ENCODE measurements around the gene SCN4B. TPM values are rescaled to one million over a fixed set of nuclear protein-coding genes. Genes with fewer than 3 reads are reported as not detected.

The SCN4B gene
- total RNA-seq, 1 experiment from 2014 or later, result not detected

DNA sequence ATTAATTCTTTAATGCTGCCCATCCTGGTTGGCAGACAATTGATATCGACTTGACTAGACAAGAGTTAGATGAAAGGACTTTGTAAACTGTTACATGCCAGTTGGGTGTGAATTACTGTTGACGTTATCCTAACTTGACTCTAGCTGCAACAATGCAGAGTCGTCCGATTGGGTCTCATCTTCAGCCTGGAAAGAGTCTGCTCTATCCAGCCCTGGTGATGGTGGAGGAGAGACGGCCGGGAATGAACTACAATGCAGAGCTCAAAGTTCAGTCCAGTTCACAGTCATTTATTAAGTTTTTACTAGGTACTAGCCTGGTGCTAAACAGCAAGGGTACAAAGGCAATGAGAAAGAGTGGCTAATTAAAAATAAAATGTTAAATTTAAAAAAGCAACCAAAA is 60.9 kb downstream of the SCN4B start:
- no peak for TF ChIP-seq EZH2 (IDR thresholded peaks at IDR 0.05; ENCODE audit: low read depth)
- TF ChIP-seq, protein P1, sequence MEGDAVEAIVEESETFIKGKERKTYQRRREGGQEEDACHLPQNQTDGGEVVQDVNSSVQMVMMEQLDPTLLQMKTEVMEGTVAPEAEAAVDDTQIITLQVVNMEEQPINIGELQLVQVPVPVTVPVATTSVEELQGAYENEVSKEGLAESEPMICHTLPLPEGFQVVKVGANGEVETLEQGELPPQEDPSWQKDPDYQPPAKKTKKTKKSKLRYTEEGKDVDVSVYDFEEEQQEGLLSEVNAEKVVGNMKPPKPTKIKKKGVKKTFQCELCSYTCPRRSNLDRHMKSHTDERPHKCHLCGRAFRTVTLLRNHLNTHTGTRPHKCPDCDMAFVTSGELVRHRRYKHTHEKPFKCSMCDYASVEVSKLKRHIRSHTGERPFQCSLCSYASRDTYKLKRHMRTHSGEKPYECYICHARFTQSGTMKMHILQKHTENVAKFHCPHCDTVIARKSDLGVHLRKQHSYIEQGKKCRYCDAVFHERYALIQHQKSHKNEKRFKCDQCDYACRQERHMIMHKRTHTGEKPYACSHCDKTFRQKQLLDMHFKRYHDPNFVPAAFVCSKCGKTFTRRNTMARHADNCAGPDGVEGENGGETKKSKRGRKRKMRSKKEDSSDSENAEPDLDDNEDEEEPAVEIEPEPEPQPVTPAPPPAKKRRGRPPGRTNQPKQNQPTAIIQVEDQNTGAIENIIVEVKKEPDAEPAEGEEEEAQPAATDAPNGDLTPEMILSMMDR (conservative IDR thresholded peaks at IDR 0.05), result no peak
- H3K4me3 ChIP-seq, result no peak overlapping the region
- BruUV-seq (replicated peaks), result no TSS peak
- H3K79me2 ChIP-seq (ENCODE audit: low read depth), result no peaks in the 10 kb centered on the region
- peaks cover 30% of the 10 kb centered on the region for H3K9me3 ChIP-seq (ENCODE audit: insufficient read depth, low read depth)
- no peak for DNase-seq
- H2AFZ ChIP-seq, result no peak overlapping the region
- ChIA-PET CTCF (interaction anchor here (0.5 kb wide), 1 partner anchor 557 kb away, joined by 3 read pairs; no protein-coding TSS in a partner anchor), POLR2A (ENCODE audit: unreplicated experiment) (no interaction called here)
- H3K4me1 ChIP-seq (replicated peaks; ENCODE audit: insufficient read depth), result peaks cover 15% of the 10 kb centered on the region
- H3K27ac ChIP-seq, result no peak overlapping the region
- intact Hi-C loops (cut with micrococcal nuclease; ENCODE audit: unreplicated experiment), result no loop called here
- no peaks in the 10 kb centered on the region for H3K36me3 ChIP-seq (ENCODE audit: low read depth)
- H3K4me2 ChIP-seq, result no peak overlapping the region
- no peaks in the 10 kb centered on the region for H3K9me2 ChIP-seq (ENCODE audit: insufficient read depth)
- no peaks in the 10 kb centered on the region for H3F3A ChIP-seq (ENCODE audit: insufficient read depth, low read depth)
- no peaks in the 10 kb centered on the region for H4K20me1 ChIP-seq (ENCODE audit: insufficient read depth)
- no peaks in the 10 kb centered on the region for H3K27me3 ChIP-seq (ENCODE audit: insufficient read depth, low read depth)

DNA sequence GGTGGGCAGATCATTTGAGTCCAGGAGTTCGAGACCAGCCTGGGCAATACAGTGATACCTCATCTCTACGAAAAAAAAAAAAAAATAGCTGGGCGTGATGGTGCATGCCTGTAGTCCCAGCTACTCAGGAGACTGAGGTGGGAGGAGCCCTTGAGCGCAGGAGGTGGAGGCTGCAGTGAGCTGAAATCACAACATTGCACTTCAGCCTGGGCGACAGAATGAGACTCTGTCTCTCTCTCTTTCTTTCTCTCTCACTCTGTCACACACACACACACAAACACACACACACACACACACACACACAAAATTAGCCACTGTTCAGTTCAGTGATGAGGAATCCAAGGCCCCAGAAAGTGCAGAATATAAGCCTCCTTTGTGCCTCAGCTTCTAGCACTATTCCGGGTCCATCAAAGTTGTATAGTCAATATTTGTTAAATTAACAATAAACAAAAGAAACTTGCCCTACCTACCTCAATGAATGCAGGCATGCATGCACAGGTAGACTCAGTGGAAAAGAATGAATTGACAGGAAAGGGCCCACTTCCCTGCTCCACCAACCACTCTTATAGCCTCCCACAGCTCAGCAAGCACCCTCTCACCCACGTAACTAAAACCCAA is 62.0 kb downstream of the SCN4B start:
- BruUV-seq (replicated peaks), result no TSS peak
- intact Hi-C loops (cut with micrococcal nuclease; ENCODE audit: unreplicated experiment), result no loop called here
- no peaks in the 10 kb centered on the region for H3K9me2 ChIP-seq (ENCODE audit: insufficient read depth)
- H3K79me2 ChIP-seq (ENCODE audit: low read depth), result no peaks in the 10 kb centered on the region
- H3K27ac ChIP-seq, result no peak overlapping the region
- H3K4me3 ChIP-seq, result no peak overlapping the region
- H2AFZ ChIP-seq, result no peak overlapping the region
- H3K4me1 ChIP-seq (replicated peaks; ENCODE audit: insufficient read depth), result peaks cover 15% of the 10 kb centered on the region
- no peaks in the 10 kb centered on the region for H3K27me3 ChIP-seq (ENCODE audit: insufficient read depth, low read depth)
- peaks cover 40% of the 10 kb centered on the region for H3K9me3 ChIP-seq (ENCODE audit: insufficient read depth, low read depth)
- ChIA-PET CTCF (no interaction called here), POLR2A (ENCODE audit: unreplicated experiment) (no interaction called here)
- DNase-seq, result no peak
- H3K4me2 ChIP-seq, result no peak overlapping the region
- no peaks in the 10 kb centered on the region for H3K36me3 ChIP-seq (ENCODE audit: low read depth)
- no peaks in the 10 kb centered on the region for H4K20me1 ChIP-seq (ENCODE audit: insufficient read depth)
- TF ChIP-seq, protein P1 (conservative IDR thresholded peaks at IDR 0.05), result no peak
- TF ChIP-seq EZH2 (IDR thresholded peaks at IDR 0.05; ENCODE audit: low read depth), result no peak
- H3F3A ChIP-seq (ENCODE audit: insufficient read depth, low read depth), result no peaks in the 10 kb centered on the region

DNA sequence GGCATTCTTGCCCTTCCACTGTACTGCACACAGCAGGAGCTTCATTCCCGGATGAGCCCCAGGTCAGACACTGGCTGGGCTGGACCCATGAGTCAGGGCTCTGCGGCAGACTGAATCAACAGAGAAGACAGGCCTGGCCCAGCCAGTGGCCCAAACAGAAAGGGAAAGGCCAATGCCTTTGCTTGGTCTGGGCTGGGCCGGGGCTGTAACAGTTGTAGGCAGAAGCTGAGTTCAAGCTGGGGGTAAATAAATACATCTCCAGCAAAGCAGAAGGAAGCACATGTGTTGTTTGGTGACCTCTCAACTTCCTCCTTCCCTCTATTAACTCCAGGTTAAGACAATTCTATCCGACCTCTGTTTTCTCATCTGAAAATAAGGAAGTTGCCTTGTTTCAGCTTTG is 64.1 kb downstream of the SCN4B start:
- POLR2A ChIA-PET (ENCODE audit: unreplicated experiment), result no interaction called here

More for the DNA sequence above, 64.1 kb downstream of the SCN4B start:
- Histone ChIP-seq H4K20me1 (ENCODE audit: insufficient read depth) (no peaks in the 10 kb centered on the region), H3K9me2 (ENCODE audit: insufficient read depth) (no peaks in the 10 kb centered on the region), H3K4me3 (no peak overlapping the region), H2AFZ (no peak overlapping the region), H3K27ac (no peak overlapping the region), H3K36me3 (ENCODE audit: low read depth) (no peaks in the 10 kb centered on the region), H3K4me2 (peak overlapping the region; percentile 17; the same call in 1 of the 2 replicates), H3K9me3 (ENCODE audit: insufficient read depth, low read depth) (peaks cover 43% of the 10 kb centered on the region), H3K4me1 (replicated peaks; ENCODE audit: insufficient read depth) (peaks cover 21% of the 10 kb centered on the region), H3F3A (ENCODE audit: insufficient read depth, low read depth) (no peaks in the 10 kb centered on the region; the same call in 1 of the 2 replicates), H3K27me3 (ENCODE audit: insufficient read depth, low read depth) (no peaks in the 10 kb centered on the region), H3K79me2 (ENCODE audit: low read depth) (no peaks in the 10 kb centered on the region)
- CTCF ChIA-PET, result no interaction called here
- intact Hi-C loops (cut with micrococcal nuclease; ENCODE audit: unreplicated experiment), result no loop called here
- no TSS peak for BruUV-seq (replicated peaks)
- TF ChIP-seq, protein P1 (conservative IDR thresholded peaks at IDR 0.05), result no peak
- TF ChIP-seq EZH2 (IDR thresholded peaks at IDR 0.05; ENCODE audit: low read depth), result no peak
- DNase-seq, result peak; percentile 46 to 89

All from PC-9 (cell line).